Measurements from ENCODE around the gene UBE2R2.

DNA sequence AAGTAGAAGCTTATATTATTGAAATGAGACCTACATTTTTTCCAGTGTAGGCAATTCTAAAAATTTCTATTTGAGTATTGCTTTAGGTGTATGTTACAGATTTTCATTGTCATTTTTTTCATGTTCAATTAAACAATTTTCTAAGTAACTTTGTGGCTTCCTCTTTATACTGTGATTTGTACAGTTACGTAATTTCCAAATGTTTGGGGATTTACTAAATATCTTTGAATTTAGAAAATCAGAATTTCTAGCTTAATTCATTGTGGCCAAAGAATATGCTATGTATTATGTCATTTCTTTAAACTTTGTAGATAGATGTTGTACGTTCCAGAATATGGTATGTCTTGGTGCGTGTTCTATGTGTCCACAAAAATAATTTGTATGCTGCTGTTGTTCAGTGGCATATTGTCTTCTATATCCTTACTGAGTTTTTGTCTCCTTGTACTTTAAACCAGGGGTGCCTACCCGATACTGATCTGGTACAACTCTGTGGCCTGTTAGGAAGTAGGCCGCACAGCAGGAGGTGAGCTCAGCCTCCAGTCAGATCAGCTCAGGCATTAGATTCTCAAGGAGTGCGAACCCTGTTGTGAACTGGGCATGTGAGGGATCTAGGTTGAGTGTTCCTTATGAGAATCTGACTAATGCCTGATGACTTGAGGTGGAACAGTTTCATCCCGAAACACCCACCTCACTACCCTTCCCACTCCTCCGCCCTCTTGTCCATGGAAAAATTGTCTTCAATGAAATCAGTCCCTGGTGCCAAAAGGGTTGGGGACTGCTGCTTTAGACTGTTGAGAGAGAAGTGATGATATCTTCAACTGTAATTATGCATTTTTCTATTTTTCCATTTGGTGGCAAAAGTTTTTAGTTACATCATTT is 63.5 kb downstream of the UBE2R2 start:
- TF ChIP-seq, protein P1, sequence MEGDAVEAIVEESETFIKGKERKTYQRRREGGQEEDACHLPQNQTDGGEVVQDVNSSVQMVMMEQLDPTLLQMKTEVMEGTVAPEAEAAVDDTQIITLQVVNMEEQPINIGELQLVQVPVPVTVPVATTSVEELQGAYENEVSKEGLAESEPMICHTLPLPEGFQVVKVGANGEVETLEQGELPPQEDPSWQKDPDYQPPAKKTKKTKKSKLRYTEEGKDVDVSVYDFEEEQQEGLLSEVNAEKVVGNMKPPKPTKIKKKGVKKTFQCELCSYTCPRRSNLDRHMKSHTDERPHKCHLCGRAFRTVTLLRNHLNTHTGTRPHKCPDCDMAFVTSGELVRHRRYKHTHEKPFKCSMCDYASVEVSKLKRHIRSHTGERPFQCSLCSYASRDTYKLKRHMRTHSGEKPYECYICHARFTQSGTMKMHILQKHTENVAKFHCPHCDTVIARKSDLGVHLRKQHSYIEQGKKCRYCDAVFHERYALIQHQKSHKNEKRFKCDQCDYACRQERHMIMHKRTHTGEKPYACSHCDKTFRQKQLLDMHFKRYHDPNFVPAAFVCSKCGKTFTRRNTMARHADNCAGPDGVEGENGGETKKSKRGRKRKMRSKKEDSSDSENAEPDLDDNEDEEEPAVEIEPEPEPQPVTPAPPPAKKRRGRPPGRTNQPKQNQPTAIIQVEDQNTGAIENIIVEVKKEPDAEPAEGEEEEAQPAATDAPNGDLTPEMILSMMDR (IDR thresholded peaks at IDR 0.05; ENCODE audit: extremely low read depth in 1 of 2, insufficient read depth in 1 of 2, low read depth in 1 of 2, low read length in 2 of 2), result no peak
- TF ChIP-seq POLR2A (IDR thresholded peaks at IDR 0.05; ENCODE audit: low read depth, low read length) (no peak), MYC (IDR thresholded peaks at IDR 0.05; ENCODE audit: low read depth, low read length) (no peak)
